Measurements from ENCODE around the gene COL9A1.
"Not testable (repeated sequence)": the region's sequence is repeated elsewhere in the genome, so short reads cannot be mapped to it uniquely, and the experiment has no call there.

COL9A1 gene

GRCh38 chr6:70303034-70303525 lies at the start of gene COL9A1:
Gene COL9A1, minus strand, starts transcription at chr6:70303084. Its CDS starts 160 bp downstream, at chr6:70302924.
- DNase-seq (ENCODE audit: low spot score): no peak

- no peak for DNase-seq (ENCODE audit: low spot score)
These were observed 48.6 kb upstream of the COL9A1 start for GRCh38 chr6:70351461-70351860.

- no peak for DNase-seq (ENCODE audit: low spot score)
These were observed 42.7 kb upstream of the COL9A1 start for GRCh38 chr6:70345619-70346018.

- DNase-seq (ENCODE audit: low spot score): no peak
These were observed 40.4 kb upstream of the COL9A1 start for GRCh38 chr6:70343313-70343712.

GRCh38 chr6:70339810-70340209 lies 36.9 kb upstream of the COL9A1 start:
- not testable (repeated sequence) for DNase-seq (ENCODE audit: low spot score)

GRCh38 chr6:70338775-70339174 lies 35.9 kb upstream of the COL9A1 start:
- DNase-seq (ENCODE audit: low spot score): no peak

GRCh38 chr6:70337743-70338105 lies 34.8 kb upstream of the COL9A1 start:
- no peak for DNase-seq (ENCODE audit: low spot score)

- DNase-seq (ENCODE audit: low spot score): no peak
These were observed 34.3 kb upstream of the COL9A1 start for GRCh38 chr6:70336996-70337742.

GRCh38 chr6:70327036-70327435 lies 24.2 kb upstream of the COL9A1 start:
- no peak for DNase-seq (ENCODE audit: low spot score)

- no peak for DNase-seq (ENCODE audit: low spot score)
These were observed 22.1 kb upstream of the COL9A1 start for GRCh38 chr6:70325009-70325408.

- not testable (repeated sequence) for DNase-seq (ENCODE audit: low spot score)
These were observed 14.9 kb upstream of the COL9A1 start for GRCh38 chr6:70317799-70318198.

GRCh38 chr6:70315079-70315751 lies 12.3 kb upstream of the COL9A1 start:
- no peak for DNase-seq (ENCODE audit: low spot score)

- no peak for DNase-seq (ENCODE audit: low spot score)
These were observed 11.4 kb upstream of the COL9A1 start for GRCh38 chr6:70314296-70314695.

- no peak for DNase-seq (ENCODE audit: low spot score)
These were observed 9.4 kb upstream of the COL9A1 start for GRCh38 chr6:70312165-70312745.

- DNase-seq (ENCODE audit: low spot score): no peak
These were observed 7.3 kb upstream of the COL9A1 start for GRCh38 chr6:70310063-70310694.

- DNase-seq (ENCODE audit: low spot score): no peak
These were observed 6.4 kb upstream of the COL9A1 start for GRCh38 chr6:70309243-70309642.

GRCh38 chr6:70308142-70308541 lies 5.3 kb upstream of the COL9A1 start:
- not testable (repeated sequence) for DNase-seq (ENCODE audit: low spot score)

GRCh38 chr6:70307008-70307407 lies 4.1 kb upstream of the COL9A1 start:
- DNase-seq (ENCODE audit: low spot score): no peak

- no peak for DNase-seq (ENCODE audit: low spot score)
These were observed 1.7 kb upstream of the COL9A1 start for GRCh38 chr6:70304616-70305015.

GRCh38 chr6:70299456-70299855 lies 3.4 kb downstream of the COL9A1 start:
- DNase-seq (ENCODE audit: low spot score): no peak

GRCh38 chr6:70298068-70298467 lies 4.8 kb downstream of the COL9A1 start:
- no peak for DNase-seq (ENCODE audit: low spot score)

- no peak for DNase-seq (ENCODE audit: low spot score)
These were observed 10.7 kb downstream of the COL9A1 start for GRCh38 chr6:70292193-70292592.

GRCh38 chr6:70289299-70289698 lies 13.6 kb downstream of the COL9A1 start:
- DNase-seq (ENCODE audit: low spot score): no peak
